Cardiac muscle cell (in vitro differentiated cells and primary cell): ENCODE results near the gene HMGCR. TPM values are rescaled to one million over a fixed set of nuclear protein-coding genes. Genes with fewer than 3 reads are reported as not detected.

Source experiments
- DNase-seq, 2 donors: peaks; one replicate each; pipeline versions ENCODE4 v3.0.0 to v3.0.0-alpha.2; 2010 to 2017; ENCODE audit warnings: low read depth in 1 of 2, low spot score in 1 of 2
- H3K27ac ChIP-seq: fragments of 200-600 bp; sonication (generic); 2 replicates; pipeline ENCODE4 v1.5.1; 2016
- H3K27me3 ChIP-seq: fragments of 200-600 bp; sonication (generic); 2 replicates; pipeline ENCODE4 v1.6.0; 2016; ENCODE audit warnings: control low read depth
- H3K36me3 ChIP-seq: fragments of 200-600 bp; sonication (generic); 2 replicates; pipeline ENCODE4 v1.5.1; 2016; ENCODE audit warnings: control low read depth
- H3K4me1 ChIP-seq: fragments of 200-600 bp; sonication (generic); 2 replicates; pipeline ENCODE4 v1.8.1; 2017; ENCODE audit warnings: low read depth, mild to moderate bottlenecking, mixed run types
- H3K4me3 ChIP-seq: fragments of 200-600 bp; sonication (generic); 2 replicates; pipeline ENCODE4 v1.5.1; 2016; ENCODE audit warnings: mild to moderate bottlenecking
- H3K9me3 ChIP-seq: fragments of 200-600 bp; sonication (generic); 2 replicates; pipeline ENCODE4 v1.5.1; 2017; ENCODE audit warnings: low read depth, mild to moderate bottlenecking, control low read depth
- CTCF ChIP-seq: IDR thresholded peaks from 2 replicates; pipeline ENCODE4 v1.5.1; 2012; ENCODE audit warnings: low read depth, mild to moderate bottlenecking, low read length
- polyA plus RNA-seq: library from polyadenylated mRNA; unstranded; fragments of >200 nt; fragmentation: Nextera tagmentation; extraction: Ambion mirVana; gene quantifications from 2 replicates; pipeline ENCODE4 v1.2.1, GENCODE V29; 2016
- total RNA-seq: library from RNA; depleted of rRNA; stranded (reverse); fragments of >200 nt; gene quantifications from 2 replicates; pipeline ENCODE4 v1.2.3, GENCODE V29; 2016

Gene HMGCR
- total and polyA plus RNA-seq, 2 experiments from 2014 or later = 34.0 to 68.9 TPM

- no peak overlapping the region for H3K4me3 ChIP-seq
- DNase-seq = no peak
- no peaks in the 10 kb centered on the region for H3K4me1 ChIP-seq
- no peaks in the 10 kb centered on the region for H3K9me3 ChIP-seq
- no peaks in the 10 kb centered on the region for H3K27me3 ChIP-seq
- no peak for TF ChIP-seq CTCF
- peak overlapping the region; percentile 55 for H3K27ac ChIP-seq
- H3K36me3 ChIP-seq = peaks cover 58% of the 10 kb centered on the region
Observed at GRCh38 chr5:75361310-75361709, 24.3 kb downstream of the HMGCR start.

- peaks cover 45% of the 10 kb centered on the region for H3K36me3 ChIP-seq
- no peaks in the 10 kb centered on the region for H3K27me3 ChIP-seq
- TF ChIP-seq CTCF = no peak
- H3K4me1 ChIP-seq = no peaks in the 10 kb centered on the region
- no peaks in the 10 kb centered on the region for H3K9me3 ChIP-seq
- DNase-seq = no peak
- no peak overlapping the region for H3K4me3 ChIP-seq
- H3K27ac ChIP-seq = peak overlapping the region; percentile 7
Observed at GRCh38 chr5:75362474-75362975, 25.5 kb downstream of the HMGCR start.

GRCh38 chr5:75363111-75363510, 26.1 kb downstream of the HMGCR start:
- Histone ChIP-seq H3K27ac (peak overlapping the region; percentile 7), H3K36me3 (peaks cover 40% of the 10 kb centered on the region), H3K4me1 (no peaks in the 10 kb centered on the region), H3K9me3 (no peaks in the 10 kb centered on the region), H3K27me3 (no peaks in the 10 kb centered on the region), H3K4me3 (no peak overlapping the region)
- no peak for TF ChIP-seq CTCF
- DNase-seq = no peak

GRCh38 chr5:75363726-75364495, 26.9 kb downstream of the HMGCR start:
- no peak for TF ChIP-seq CTCF
- DNase-seq = no peak
- Histone ChIP-seq H3K9me3 (no peaks in the 10 kb centered on the region), H3K27me3 (no peaks in the 10 kb centered on the region), H3K4me3 (no peak overlapping the region), H3K4me1 (no peaks in the 10 kb centered on the region), H3K27ac (no peak overlapping the region), H3K36me3 (peaks cover 32% of the 10 kb centered on the region)

- Histone ChIP-seq H3K4me1 (no peaks in the 10 kb centered on the region), H3K4me3 (no peak overlapping the region), H3K27me3 (no peaks in the 10 kb centered on the region), H3K9me3 (no peaks in the 10 kb centered on the region), H3K27ac (no peak overlapping the region), H3K36me3 (peaks cover 23% of the 10 kb centered on the region)
- no peak for TF ChIP-seq CTCF
- no peak for DNase-seq
Observed at GRCh38 chr5:75364571-75365280, 27.7 kb downstream of the HMGCR start.
